ENCODE data around the gene TOGARAM1.
A peak's percentile ranks its signal among the peaks of the same experiment; 100 is the strongest.

TOGARAM1 gene

DNA sequence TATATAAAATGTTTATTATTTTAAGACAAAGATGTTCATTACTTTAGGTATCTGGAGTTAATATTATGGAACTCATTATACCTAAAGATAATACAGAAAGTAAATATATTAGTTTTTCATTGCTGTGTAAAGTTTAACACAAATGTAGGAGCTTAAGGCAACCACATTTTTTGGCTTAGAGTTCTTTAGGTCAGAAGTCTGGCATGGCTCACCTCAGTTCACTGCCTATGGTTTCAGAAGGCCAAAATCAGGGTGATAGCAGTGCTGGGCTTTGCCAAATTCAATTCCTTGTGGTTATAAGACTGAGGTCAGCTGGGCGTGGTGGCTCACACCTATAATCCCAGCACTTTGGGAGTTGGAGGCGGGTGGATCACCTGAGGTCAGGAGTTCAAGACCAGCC lies 86.4 kb downstream of the TOGARAM1 start:
- TF ChIP-seq, protein P1, sequence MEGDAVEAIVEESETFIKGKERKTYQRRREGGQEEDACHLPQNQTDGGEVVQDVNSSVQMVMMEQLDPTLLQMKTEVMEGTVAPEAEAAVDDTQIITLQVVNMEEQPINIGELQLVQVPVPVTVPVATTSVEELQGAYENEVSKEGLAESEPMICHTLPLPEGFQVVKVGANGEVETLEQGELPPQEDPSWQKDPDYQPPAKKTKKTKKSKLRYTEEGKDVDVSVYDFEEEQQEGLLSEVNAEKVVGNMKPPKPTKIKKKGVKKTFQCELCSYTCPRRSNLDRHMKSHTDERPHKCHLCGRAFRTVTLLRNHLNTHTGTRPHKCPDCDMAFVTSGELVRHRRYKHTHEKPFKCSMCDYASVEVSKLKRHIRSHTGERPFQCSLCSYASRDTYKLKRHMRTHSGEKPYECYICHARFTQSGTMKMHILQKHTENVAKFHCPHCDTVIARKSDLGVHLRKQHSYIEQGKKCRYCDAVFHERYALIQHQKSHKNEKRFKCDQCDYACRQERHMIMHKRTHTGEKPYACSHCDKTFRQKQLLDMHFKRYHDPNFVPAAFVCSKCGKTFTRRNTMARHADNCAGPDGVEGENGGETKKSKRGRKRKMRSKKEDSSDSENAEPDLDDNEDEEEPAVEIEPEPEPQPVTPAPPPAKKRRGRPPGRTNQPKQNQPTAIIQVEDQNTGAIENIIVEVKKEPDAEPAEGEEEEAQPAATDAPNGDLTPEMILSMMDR (IDR thresholded peaks at IDR 0.05; ENCODE audit: control insufficient read depth, extremely low read depth, insufficient read depth) = no peak
- H3K4me3 ChIP-seq (ENCODE audit: low read depth, low read length) = no peak overlapping the region
- peak; percentile 67 for DNase-seq (ENCODE audit: low read depth)

DNA sequence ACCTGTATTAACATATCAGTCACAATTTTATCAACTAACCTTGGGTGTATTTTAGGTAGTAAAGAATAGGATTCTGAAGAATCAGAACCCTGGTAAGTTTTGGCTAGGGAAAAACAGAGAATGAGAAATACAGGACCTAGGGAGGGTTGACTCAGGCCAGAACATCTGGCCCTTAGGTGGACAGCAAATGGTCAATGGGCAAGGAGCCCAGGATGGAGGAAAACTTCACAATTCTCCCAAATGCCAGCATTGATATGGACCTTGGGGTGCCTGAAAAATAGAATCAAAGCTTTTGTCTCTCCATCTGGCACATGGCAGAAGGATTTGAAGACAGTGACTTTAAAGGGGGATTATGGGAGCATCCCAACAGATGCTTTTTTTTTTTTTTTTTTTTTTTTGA lies 89.2 kb downstream of the TOGARAM1 start:
- H3K4me3 ChIP-seq (ENCODE audit: low read depth, low read length) = no peak overlapping the region
- TF ChIP-seq, protein P1 (IDR thresholded peaks at IDR 0.05; ENCODE audit: control insufficient read depth, extremely low read depth, insufficient read depth) = no peak
- DNase-seq (ENCODE audit: low read depth) = no peak

DNA sequence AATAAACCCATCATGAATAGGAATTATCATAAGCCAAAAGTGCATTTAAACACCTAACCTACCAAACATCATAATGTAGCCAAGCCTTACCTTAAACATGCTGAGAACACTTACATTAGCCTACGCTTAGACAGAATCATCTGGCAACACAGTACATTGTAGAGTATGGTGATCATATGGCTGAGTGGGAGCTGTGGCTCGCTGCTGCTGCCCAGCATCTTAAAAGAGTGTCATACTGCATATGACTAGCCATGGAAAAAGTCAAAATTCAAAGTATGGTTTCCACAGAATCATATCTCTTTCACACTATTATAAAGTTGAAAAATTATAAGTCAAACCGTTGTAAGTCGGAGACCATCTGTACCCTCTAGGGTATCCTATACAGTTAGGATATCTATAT lies 89.9 kb downstream of the TOGARAM1 start:
- no peak overlapping the region for H3K4me3 ChIP-seq (ENCODE audit: low read depth, low read length)
- TF ChIP-seq, protein P1 (IDR thresholded peaks at IDR 0.05; ENCODE audit: control insufficient read depth, extremely low read depth, insufficient read depth) = no peak
- no peak for DNase-seq (ENCODE audit: low read depth)

DNA sequence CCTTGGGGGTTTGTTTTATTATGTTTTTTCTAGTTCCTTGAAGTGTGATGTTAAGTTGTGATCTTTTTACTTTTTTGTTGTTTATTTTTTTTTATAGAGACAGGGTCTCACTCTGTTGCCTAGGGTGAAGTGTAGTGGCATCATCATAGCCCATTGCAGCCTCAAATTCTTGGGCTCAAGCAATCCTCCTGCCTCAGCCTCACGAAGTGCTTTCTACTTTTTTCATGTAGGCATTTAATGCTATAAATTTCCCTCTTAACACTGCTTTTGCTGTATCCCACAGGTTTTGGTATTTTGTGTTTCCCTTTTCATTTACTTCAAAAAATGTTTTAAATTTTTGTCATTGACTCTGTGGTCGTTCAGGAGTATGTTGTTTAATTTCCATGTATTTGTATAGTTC lies 95.4 kb downstream of the TOGARAM1 start:
- no peak for DNase-seq (ENCODE audit: low read depth)
- H3K4me3 ChIP-seq (ENCODE audit: low read depth, low read length) = no peak overlapping the region
- TF ChIP-seq, protein P1 (IDR thresholded peaks at IDR 0.05; ENCODE audit: control insufficient read depth, extremely low read depth, insufficient read depth) = no peak

DNA sequence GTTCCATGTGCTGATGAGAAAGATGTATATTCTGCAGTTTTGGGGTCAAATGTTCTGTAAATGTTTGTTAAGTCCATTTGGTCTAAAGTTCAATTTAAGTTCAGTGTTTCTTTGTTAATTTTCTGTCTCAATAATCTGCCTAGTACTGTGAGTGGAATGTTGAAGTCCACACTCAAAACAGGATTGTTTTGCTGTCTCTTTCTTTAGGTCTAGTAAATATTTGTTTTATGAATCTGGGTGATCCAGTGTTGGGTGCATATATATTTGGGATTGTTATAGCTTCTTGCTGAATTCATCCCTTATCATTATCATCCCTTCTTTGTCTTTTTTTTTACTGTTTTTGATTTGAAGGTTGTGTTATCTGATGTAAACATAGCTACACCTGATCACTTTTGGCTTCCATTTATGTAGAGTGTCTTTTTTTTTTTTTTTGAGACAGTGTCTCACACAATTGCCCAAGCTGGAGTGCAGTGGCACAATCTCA lies 95.9 kb downstream of the TOGARAM1 start:
- no peak overlapping the region for H3K4me3 ChIP-seq (ENCODE audit: low read depth, low read length)
- TF ChIP-seq, protein P1 (IDR thresholded peaks at IDR 0.05; ENCODE audit: control insufficient read depth, extremely low read depth, insufficient read depth) = no peak
- DNase-seq (ENCODE audit: low read depth) = no peak

DNA sequence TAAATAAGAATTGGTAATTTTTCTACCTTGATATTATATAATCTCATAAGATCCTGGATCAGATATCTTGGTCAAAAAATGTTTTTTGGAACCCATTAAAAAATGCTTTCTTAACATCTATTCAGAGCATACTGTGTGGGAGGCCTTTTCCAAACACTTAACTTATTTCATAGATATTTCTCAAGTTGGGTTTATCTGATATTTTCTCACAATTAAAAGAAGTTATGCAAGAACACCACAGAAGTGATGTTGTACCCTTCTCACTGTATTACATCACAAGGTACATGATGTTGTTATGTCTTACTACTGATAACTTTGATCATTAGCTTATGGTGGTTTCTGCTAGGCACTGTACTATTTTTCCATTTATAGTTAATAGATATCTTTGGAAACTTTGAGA lies 98.6 kb downstream of the TOGARAM1 start:
- no peak overlapping the region for H3K4me3 ChIP-seq (ENCODE audit: low read depth, low read length)
- DNase-seq (ENCODE audit: low read depth) = no peak
- TF ChIP-seq, protein P1 (IDR thresholded peaks at IDR 0.05; ENCODE audit: control insufficient read depth, extremely low read depth, insufficient read depth) = no peak

DNA sequence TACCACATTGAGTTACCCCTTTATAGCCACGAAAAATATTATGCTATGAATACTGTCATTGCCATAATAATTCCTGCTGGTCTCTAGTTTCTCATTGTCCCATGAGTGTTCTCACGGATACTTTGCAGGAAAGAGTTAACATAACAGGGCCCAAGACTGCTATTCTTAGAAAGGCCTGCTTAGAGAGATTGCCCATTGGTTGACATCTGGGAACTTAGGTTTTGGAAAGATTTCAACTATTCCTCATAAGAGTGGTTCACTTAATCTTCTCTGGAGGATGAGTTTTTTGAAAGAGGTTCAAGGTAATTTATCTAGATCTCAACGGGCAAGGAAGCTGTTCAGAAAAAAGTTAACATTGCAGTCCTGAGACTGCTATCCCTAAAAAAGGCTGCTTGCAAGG lies 103.5 kb downstream of the TOGARAM1 start:
- TF ChIP-seq, protein P1 (IDR thresholded peaks at IDR 0.05; ENCODE audit: control insufficient read depth, extremely low read depth, insufficient read depth) = no peak
- H3K4me3 ChIP-seq (ENCODE audit: low read depth, low read length) = no peak overlapping the region
- DNase-seq (ENCODE audit: low read depth) = no peak

Measured in LNCaP clone FGC (cell line).